AG04450 (cell line): Measurements from ENCODE around the gene MOB1B. TPM values are rescaled to one million over a fixed set of nuclear protein-coding genes. Genes with fewer than 3 reads are reported as not detected.
A peak's percentile ranks its signal among the peaks of the same experiment; 100 is the strongest.
"Not testable (repeated sequence)": the region's sequence is repeated elsewhere in the genome, so short reads cannot be mapped to it uniquely, and the experiment has no call there.

Source experiments
- CTCF ChIA-PET: fragments of 300-600, 350-600 bp; formaldehyde crosslinking; extraction: SDS; loops from one replicate; lab custom pipeline; 2022; ENCODE audit warnings: antibody characterized with exemption, inconsistent platforms; lab: Charles Lee
- POLR2A ChIA-PET: fragments of 350-600 bp; formaldehyde crosslinking; extraction: SDS; loops from one replicate; lab custom pipeline; 2021; ENCODE audit warnings: antibody characterized with exemption, inconsistent platforms; lab: Yijun Ruan, JAX
- DNase-seq: peaks from one replicate; pipeline ENCODE4 v3.0.0-alpha.2; 2011; ENCODE audit warnings: low read depth, low spot score
- H3K27ac ChIP-seq: one replicate; pipeline ENCODE4 v1.5.1; 2012; ENCODE audit warnings: low read depth, low read length, control low read depth
- H3K27me3 ChIP-seq: one replicate; pipeline ENCODE4 v1.6.0; 2012; ENCODE audit warnings: low read length; ENCODE audit not compliant: control insufficient read depth, insufficient read depth
- H3K4me3 ChIP-seq: 2 replicates; pipeline ENCODE4 v1.5.1; 2011; ENCODE audit warnings: mild to moderate bottlenecking, low read depth, low read length, control low read depth
- H3K9me3 ChIP-seq: 2 replicates; pipeline ENCODE4 v1.5.1; 2012; ENCODE audit warnings: low read length; ENCODE audit not compliant: control insufficient read depth, insufficient read depth
- polyA plus RNA-seq: library from polyadenylated mRNA; depleted of rRNA; stranded (reverse); fragments of >200 nt; gene quantifications from 2 replicates; pipeline ENCODE4 v1.2.3, GENCODE V29; 2011; rRNA removed
- TF ChIP-seq, protein P1 (sequence below): IDR thresholded peaks from 2 replicates; pipeline ENCODE4 v1.5.1; 2011; ENCODE audit warnings: low read depth, low read length, control low read depth, inconsistent platforms

Gene MOB1B
- polyA plus RNA-seq, 1 experiment: 21.4 TPM

GRCh38 chr4:71026086-71026485 lies 123.9 kb downstream of the MOB1B start:
- CTCF ChIA-PET: interaction anchor here (0.7 to 4.7 kb wide), 3 partner anchors 16 to 374 kb away, joined by 3 to 35 read pairs (median 5); no protein-coding TSS in a partner anchor
- Histone ChIP-seq H3K27me3 (no peaks in the 10 kb centered on the region), H3K27ac (no peak overlapping the region), H3K9me3 (no peaks in the 10 kb centered on the region), H3K4me3 (no peak overlapping the region)
- TF ChIP-seq, protein P1, sequence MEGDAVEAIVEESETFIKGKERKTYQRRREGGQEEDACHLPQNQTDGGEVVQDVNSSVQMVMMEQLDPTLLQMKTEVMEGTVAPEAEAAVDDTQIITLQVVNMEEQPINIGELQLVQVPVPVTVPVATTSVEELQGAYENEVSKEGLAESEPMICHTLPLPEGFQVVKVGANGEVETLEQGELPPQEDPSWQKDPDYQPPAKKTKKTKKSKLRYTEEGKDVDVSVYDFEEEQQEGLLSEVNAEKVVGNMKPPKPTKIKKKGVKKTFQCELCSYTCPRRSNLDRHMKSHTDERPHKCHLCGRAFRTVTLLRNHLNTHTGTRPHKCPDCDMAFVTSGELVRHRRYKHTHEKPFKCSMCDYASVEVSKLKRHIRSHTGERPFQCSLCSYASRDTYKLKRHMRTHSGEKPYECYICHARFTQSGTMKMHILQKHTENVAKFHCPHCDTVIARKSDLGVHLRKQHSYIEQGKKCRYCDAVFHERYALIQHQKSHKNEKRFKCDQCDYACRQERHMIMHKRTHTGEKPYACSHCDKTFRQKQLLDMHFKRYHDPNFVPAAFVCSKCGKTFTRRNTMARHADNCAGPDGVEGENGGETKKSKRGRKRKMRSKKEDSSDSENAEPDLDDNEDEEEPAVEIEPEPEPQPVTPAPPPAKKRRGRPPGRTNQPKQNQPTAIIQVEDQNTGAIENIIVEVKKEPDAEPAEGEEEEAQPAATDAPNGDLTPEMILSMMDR: no peak
- POLR2A ChIA-PET: no interaction called here
- DNase-seq: peak; percentile 53

- no peak overlapping the region for H3K4me3 ChIP-seq
- H3K27me3 ChIP-seq: no peaks in the 10 kb centered on the region
- no peak overlapping the region for H3K27ac ChIP-seq
- DNase-seq: no peak
- H3K9me3 ChIP-seq: no peaks in the 10 kb centered on the region
- CTCF ChIA-PET: interaction anchor here (4.7 kb wide), 1 partner anchor 18 kb away, joined by 35 read pairs; no protein-coding TSS in a partner anchor
- TF ChIP-seq, protein P1: no peak
- POLR2A ChIA-PET: no interaction called here
Measured at GRCh38 chr4:71027611-71028010, 125.4 kb downstream of the MOB1B start.

GRCh38 chr4:71029504-71029903 lies 127.3 kb downstream of the MOB1B start:
- DNase-seq: no peak
- no peaks in the 10 kb centered on the region for H3K27me3 ChIP-seq
- H3K4me3 ChIP-seq: no peak overlapping the region
- H3K27ac ChIP-seq: no peak overlapping the region
- H3K9me3 ChIP-seq: no peaks in the 10 kb centered on the region
- POLR2A ChIA-PET: no interaction called here
- CTCF ChIA-PET: interaction anchor here (4.7 kb wide), 1 partner anchor 20 kb away, joined by 35 read pairs; no protein-coding TSS in a partner anchor
- TF ChIP-seq, protein P1: no peak

DNA sequence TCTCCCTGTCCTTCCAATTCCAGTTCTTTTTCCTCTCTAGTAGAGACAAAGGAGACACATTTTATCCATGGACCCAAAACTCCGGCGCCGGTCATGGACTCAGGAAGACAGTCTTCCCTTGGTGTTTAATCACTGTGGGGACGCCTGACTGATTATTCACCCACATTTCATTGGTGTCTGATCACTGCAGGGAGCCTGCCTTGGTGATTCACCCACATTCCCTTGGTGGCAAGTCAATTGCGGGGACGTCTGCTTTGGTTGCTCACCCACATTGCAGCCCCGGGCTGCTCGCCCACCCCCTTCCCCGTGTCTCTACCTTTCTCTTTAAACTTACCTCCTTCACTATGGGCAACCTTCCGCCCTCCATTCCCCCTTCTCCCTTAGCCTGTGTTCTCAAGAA lies 129.9 kb downstream of the MOB1B start:
- H3K27me3 ChIP-seq, CTCF ChIA-PET, H3K9me3 ChIP-seq, H3K27ac ChIP-seq, POLR2A ChIA-PET, DNase-seq, H3K4me3 ChIP-seq: not testable (repeated sequence)

Other genes with a start within 250 kb of the MOB1B start
- 0.61 and 1.1 TPM in 2 replicates for gene JCHAIN, start 235.9 kb upstream of the MOB1B start, polyA plus RNA-seq
- gene UTP3, start 213.8 kb upstream of the MOB1B start, polyA plus RNA-seq: 24.3 and 27.1 TPM in 2 replicates
- gene RUFY3, start 180.4 kb upstream of the MOB1B start, polyA plus RNA-seq: 39.1 and 57.9 TPM in 2 replicates
- 85.7 and 120 TPM in 2 replicates for gene GRSF1, start 62.5 kb upstream of the MOB1B start, polyA plus RNA-seq
- gene DCK, start 91.3 kb downstream of the MOB1B start, polyA plus RNA-seq: 7.0 and 9.8 TPM in 2 replicates